ENCODE data around the gene PHC3.

Gene PHC3

DNA sequence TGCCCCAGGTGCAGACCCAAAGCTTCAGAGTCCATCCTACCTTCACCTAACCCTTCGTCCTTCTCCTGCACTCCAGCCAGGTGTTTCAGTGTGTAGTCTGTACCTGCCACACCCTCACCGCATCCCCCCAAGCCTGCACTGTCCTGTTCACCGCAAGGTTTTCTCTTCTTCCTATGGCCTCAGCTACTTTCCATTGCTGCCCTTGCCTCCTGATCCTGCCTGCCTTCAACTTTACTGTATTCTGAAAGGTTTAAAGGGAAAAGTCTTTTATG, 134.5 kb downstream of the PHC3 start:
- Histone ChIP-seq H3K4me2 (ENCODE audit: insufficient read depth, low read length, poor library complexity, severe bottlenecking) (no peak overlapping the region), H2BK12ac (ENCODE audit: low read length) (no peak overlapping the region), H3K14ac (ENCODE audit: low read length) (no peak overlapping the region), H4K8ac (ENCODE audit: low read depth, low read length) (no peak overlapping the region), H3K4me3 (ENCODE audit: low read length in 2 of 2) (no peak overlapping the region), H3K27ac (replicated peaks; ENCODE audit: low read length) (no peak overlapping the region), H2AFZ (ENCODE audit: low read length) (no peak overlapping the region), H3K4me1 (ENCODE audit: control insufficient read depth in 2 of 2, insufficient read depth in 1 of 2, low read depth in 1 of 2, low read length in 2 of 2) (no peaks in the 10 kb centered on the region), H3K79me1 (ENCODE audit: low read depth, low read length) (no peaks in the 10 kb centered on the region), H2BK120ac (ENCODE audit: low read depth, low read length) (no peak overlapping the region), H3K4ac (ENCODE audit: low read length) (no peak overlapping the region), H3K27me3 (ENCODE audit: control insufficient read depth in 3 of 3, insufficient read depth in 3 of 3, low read depth in 1 of 3, low read length in 3 of 3) (peaks cover 0 to 21% (median 0%) of the 10 kb centered on the region in 3 experiments), H3K9ac (ENCODE audit: low read depth, low read length, poor library complexity) (no peak overlapping the region), H2BK5ac (ENCODE audit: low read length) (no peak overlapping the region), H3K18ac (ENCODE audit: low read length) (no peak overlapping the region), H2BK15ac (ENCODE audit: low read length) (no peak overlapping the region), H3K23ac (ENCODE audit: low read depth, low read length, poor library complexity) (no peak overlapping the region), H3K36me3 (replicated peaks in 1 of 2; ENCODE audit: control insufficient read depth in 2 of 2, insufficient read depth in 2 of 2, low read length in 2 of 2) (no peaks in the 10 kb centered on the region), H4K91ac (ENCODE audit: low read depth, low read length, poor library complexity) (no peak overlapping the region), H2AK5ac (ENCODE audit: low read depth, low read length) (no peak overlapping the region), H3K9me3 (replicated peaks in 1 of 2; ENCODE audit: control insufficient read depth in 2 of 2, insufficient read depth in 1 of 2, low read depth in 1 of 2, low read length in 2 of 2) (no peaks in the 10 kb centered on the region)
- no CpG with 5 or more reads among the region's 3 CpGs for WGBS, 2 donors (ENCODE audit: extremely low coverage in 2 of 2, insufficient read length in 2 of 2, insufficient replicate concordance in 1 of 2)
- no peak for DNase-seq (ENCODE audit: low spot score)

DNA sequence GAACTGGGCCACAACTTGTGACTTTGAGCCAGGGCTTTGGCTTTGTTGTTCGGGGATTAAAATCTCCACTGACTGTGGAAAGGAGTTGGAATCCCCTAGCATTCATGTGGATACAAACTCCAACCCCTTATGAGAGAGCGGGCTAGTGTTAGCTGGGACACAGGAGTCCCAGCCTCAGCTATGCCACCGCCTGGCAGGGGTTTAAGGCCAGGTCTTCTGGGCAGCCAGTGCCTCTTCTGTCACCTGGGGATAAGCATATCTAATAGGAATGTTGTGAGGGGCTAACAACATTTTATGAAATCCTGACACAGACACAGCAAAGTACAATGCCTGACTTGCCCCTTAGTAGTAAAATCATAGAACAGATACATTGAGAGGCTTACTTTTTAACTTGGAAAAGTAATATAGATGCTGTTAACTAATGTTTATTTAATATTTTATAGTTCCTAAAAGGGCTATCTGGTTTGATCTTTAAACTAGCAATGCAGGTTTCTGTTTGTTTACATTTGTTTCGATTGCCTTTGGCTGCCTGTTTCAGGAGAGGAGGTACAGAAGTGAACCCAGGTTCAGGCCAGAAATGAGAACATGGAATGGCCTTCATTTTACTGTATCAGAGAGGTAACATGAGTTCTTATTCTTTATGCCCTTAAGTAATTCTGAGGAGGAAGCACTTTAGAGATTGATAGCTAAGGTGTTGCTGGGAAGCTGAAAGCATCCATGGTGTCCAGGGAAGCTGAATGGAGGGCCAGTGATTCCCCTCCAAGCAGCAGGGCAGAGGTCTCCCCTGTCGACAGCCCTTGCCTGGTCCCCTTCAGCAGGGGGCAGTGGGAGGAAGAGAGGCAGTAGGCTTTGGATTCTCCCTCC, 135.0 kb downstream of the PHC3 start:
- Histone ChIP-seq H2AK5ac (ENCODE audit: low read depth, low read length) (no peak overlapping the region), H2BK15ac (ENCODE audit: low read length) (no peak overlapping the region), H4K8ac (ENCODE audit: low read depth, low read length) (no peak overlapping the region), H3K36me3 (replicated peaks in 1 of 2; ENCODE audit: control insufficient read depth in 2 of 2, insufficient read depth in 2 of 2, low read length in 2 of 2) (no peaks in the 10 kb centered on the region), H3K4me1 (ENCODE audit: control insufficient read depth in 2 of 2, insufficient read depth in 1 of 2, low read depth in 1 of 2, low read length in 2 of 2) (no peaks in the 10 kb centered on the region), H2BK5ac (ENCODE audit: low read length) (no peak overlapping the region), H3K79me1 (ENCODE audit: low read depth, low read length) (no peaks in the 10 kb centered on the region), H3K14ac (ENCODE audit: low read length) (no peak overlapping the region), H2AFZ (ENCODE audit: low read length) (no peak overlapping the region), H3K23ac (ENCODE audit: low read depth, low read length, poor library complexity) (no peak overlapping the region), H3K27ac (replicated peaks; ENCODE audit: low read length) (no peak overlapping the region), H3K9me3 (replicated peaks in 1 of 2; ENCODE audit: control insufficient read depth in 2 of 2, insufficient read depth in 1 of 2, low read depth in 1 of 2, low read length in 2 of 2) (no peaks in the 10 kb centered on the region), H2BK12ac (ENCODE audit: low read length) (no peak overlapping the region), H3K27me3 (ENCODE audit: control insufficient read depth in 3 of 3, insufficient read depth in 3 of 3, low read depth in 1 of 3, low read length in 3 of 3) (peaks cover 0 to 27% (median 0%) of the 10 kb centered on the region in 3 experiments), H3K9ac (ENCODE audit: low read depth, low read length, poor library complexity) (no peak overlapping the region), H3K4me3 (ENCODE audit: low read length in 2 of 2) (no peak overlapping the region), H4K91ac (ENCODE audit: low read depth, low read length, poor library complexity) (no peak overlapping the region), H3K4ac (ENCODE audit: low read length) (no peak overlapping the region), H3K18ac (ENCODE audit: low read length) (no peak overlapping the region), H3K4me2 (ENCODE audit: insufficient read depth, low read length, poor library complexity, severe bottlenecking) (no peak overlapping the region), H2BK120ac (ENCODE audit: low read depth, low read length) (no peak overlapping the region)
- DNase-seq (ENCODE audit: low spot score) = no peak
- no CpG with 5 or more reads among the region's 5 CpGs for WGBS, 2 donors (ENCODE audit: extremely low coverage in 2 of 2, insufficient read length in 2 of 2, insufficient replicate concordance in 1 of 2)

DNA sequence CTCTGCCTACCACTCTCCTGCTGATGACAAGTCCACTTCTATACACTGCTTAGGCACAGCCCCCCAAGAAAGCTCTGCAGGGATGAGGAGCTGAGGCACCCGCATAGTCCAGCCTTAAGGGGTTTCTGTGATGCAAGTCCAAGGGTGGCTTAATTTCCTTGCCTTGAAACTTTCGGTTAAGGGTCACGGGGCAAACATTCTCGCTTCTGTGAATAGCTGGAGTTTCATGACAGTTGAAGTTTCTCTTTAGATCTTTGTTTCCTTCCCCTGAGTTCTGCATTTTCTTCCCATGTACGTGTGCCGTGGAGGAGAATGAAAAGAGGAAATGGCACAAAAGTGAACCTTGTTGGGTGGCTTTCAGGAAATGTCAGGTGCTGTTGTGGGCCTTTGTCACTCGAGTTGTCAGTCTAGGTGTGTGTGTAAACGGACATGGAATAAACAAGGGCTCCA, 136.7 kb downstream of the PHC3 start:
- Histone ChIP-seq H3K23ac (ENCODE audit: low read depth, low read length, poor library complexity) (no peak overlapping the region), H2BK15ac (ENCODE audit: low read length) (no peak overlapping the region), H4K91ac (ENCODE audit: low read depth, low read length, poor library complexity) (no peak overlapping the region), H3K79me1 (ENCODE audit: low read depth, low read length) (no peaks in the 10 kb centered on the region), H3K9ac (ENCODE audit: low read depth, low read length, poor library complexity) (no peak overlapping the region), H3K14ac (ENCODE audit: low read length) (no peak overlapping the region), H3K18ac (ENCODE audit: low read length) (no peak overlapping the region), H4K8ac (ENCODE audit: low read depth, low read length) (no peak overlapping the region), H2BK5ac (ENCODE audit: low read length) (no peak overlapping the region), H3K27ac (replicated peaks; ENCODE audit: low read length) (no peak overlapping the region), H2AK5ac (ENCODE audit: low read depth, low read length) (no peak overlapping the region), H2BK12ac (ENCODE audit: low read length) (no peak overlapping the region), H3K9me3 (replicated peaks in 1 of 2; ENCODE audit: control insufficient read depth in 2 of 2, insufficient read depth in 1 of 2, low read depth in 1 of 2, low read length in 2 of 2) (no peaks in the 10 kb centered on the region), H3K4me1 (ENCODE audit: control insufficient read depth in 2 of 2, insufficient read depth in 1 of 2, low read depth in 1 of 2, low read length in 2 of 2) (peaks cover 0 to 3% of the 10 kb centered on the region in 2 donors), H2AFZ (ENCODE audit: low read length) (no peak overlapping the region), H3K4ac (ENCODE audit: low read length) (no peak overlapping the region), H2BK120ac (ENCODE audit: low read depth, low read length) (no peak overlapping the region), H3K27me3 (ENCODE audit: control insufficient read depth in 3 of 3, insufficient read depth in 3 of 3, low read depth in 1 of 3, low read length in 3 of 3) (peaks cover 0 to 42% (median 3%) of the 10 kb centered on the region in 3 experiments), H3K4me3 (ENCODE audit: low read length in 2 of 2) (no peak overlapping the region), H3K4me2 (ENCODE audit: insufficient read depth, low read length, poor library complexity, severe bottlenecking) (no peak overlapping the region), H3K36me3 (replicated peaks in 1 of 2; ENCODE audit: control insufficient read depth in 2 of 2, insufficient read depth in 2 of 2, low read length in 2 of 2) (no peaks in the 10 kb centered on the region)
- DNase-seq (ENCODE audit: low spot score) = no peak
- no CpG with 5 or more reads among the region's 8 CpGs for WGBS, 2 donors (ENCODE audit: extremely low coverage in 2 of 2, insufficient read length in 2 of 2, insufficient replicate concordance in 1 of 2)

- H2BK5ac ChIP-seq (ENCODE audit: low read length) = no peak overlapping the region
- H3K27me3 ChIP-seq (ENCODE audit: control insufficient read depth in 3 of 3, insufficient read depth in 3 of 3, low read depth in 1 of 3, low read length in 3 of 3) = peaks cover 0 to 47% (median 4%) of the 10 kb centered on the region in 3 experiments
- H3K18ac ChIP-seq (ENCODE audit: low read length) = no peak overlapping the region
- no peak overlapping the region for H3K4me2 ChIP-seq (ENCODE audit: insufficient read depth, low read length, poor library complexity, severe bottlenecking)
- H4K91ac ChIP-seq (ENCODE audit: low read depth, low read length, poor library complexity) = no peak overlapping the region
- no peaks in the 10 kb centered on the region for H3K9me3 ChIP-seq (replicated peaks in 1 of 2; ENCODE audit: control insufficient read depth in 2 of 2, insufficient read depth in 1 of 2, low read depth in 1 of 2, low read length in 2 of 2)
- H2BK12ac ChIP-seq (ENCODE audit: low read length) = no peak overlapping the region
- H3K36me3 ChIP-seq (replicated peaks in 1 of 2; ENCODE audit: control insufficient read depth in 2 of 2, insufficient read depth in 2 of 2, low read length in 2 of 2) = no peaks in the 10 kb centered on the region
- H3K9ac ChIP-seq (ENCODE audit: low read depth, low read length, poor library complexity) = no peak overlapping the region
- no peak overlapping the region for H2AFZ ChIP-seq (ENCODE audit: low read length)
- no peak overlapping the region for H2BK15ac ChIP-seq (ENCODE audit: low read length)
- no peak for DNase-seq (ENCODE audit: low spot score)
- no CpG with 5 or more reads among the region's 8 CpGs for WGBS, 2 donors (ENCODE audit: extremely low coverage in 2 of 2, insufficient read length in 2 of 2, insufficient replicate concordance in 1 of 2)
- H3K27ac ChIP-seq (replicated peaks; ENCODE audit: low read length) = no peak overlapping the region
- H3K79me1 ChIP-seq (ENCODE audit: low read depth, low read length) = no peaks in the 10 kb centered on the region
- H3K4me3 ChIP-seq (ENCODE audit: low read length in 2 of 2) = no peak overlapping the region
- H3K23ac ChIP-seq (ENCODE audit: low read depth, low read length, poor library complexity) = no peak overlapping the region
- no peak overlapping the region for H4K8ac ChIP-seq (ENCODE audit: low read depth, low read length)
- no peak overlapping the region for H3K4ac ChIP-seq (ENCODE audit: low read length)
- H3K4me1 ChIP-seq (ENCODE audit: control insufficient read depth in 2 of 2, insufficient read depth in 1 of 2, low read depth in 1 of 2, low read length in 2 of 2) = peaks cover 0 to 3% of the 10 kb centered on the region in 2 donors
- H2AK5ac ChIP-seq (ENCODE audit: low read depth, low read length) = no peak overlapping the region
- H2BK120ac ChIP-seq (ENCODE audit: low read depth, low read length) = no peak overlapping the region
- H3K14ac ChIP-seq (ENCODE audit: low read length) = no peak overlapping the region
These were observed 137.3 kb downstream of the PHC3 start for GRCh38 chr3:170044271-170044670.
